Dedifferentiated amniotic fluid mesenchymal stem cell (primary cell): ENCODE data around the gene FGF5.
"Not testable (repeated sequence)": the region's sequence is repeated elsewhere in the genome, so short reads cannot be mapped to it uniquely, and the experiment has no call there.

Experiments
- DNase-seq: peaks from one replicate; pipeline ENCODE4 v3.0.0-alpha.2; 2016; ENCODE audit errors: extremely low spot score

Gene FGF5

GRCh38 chr4:80254114-80254513 is 12.3 kb upstream of the FGF5 start:
- no peak for DNase-seq

DNA sequence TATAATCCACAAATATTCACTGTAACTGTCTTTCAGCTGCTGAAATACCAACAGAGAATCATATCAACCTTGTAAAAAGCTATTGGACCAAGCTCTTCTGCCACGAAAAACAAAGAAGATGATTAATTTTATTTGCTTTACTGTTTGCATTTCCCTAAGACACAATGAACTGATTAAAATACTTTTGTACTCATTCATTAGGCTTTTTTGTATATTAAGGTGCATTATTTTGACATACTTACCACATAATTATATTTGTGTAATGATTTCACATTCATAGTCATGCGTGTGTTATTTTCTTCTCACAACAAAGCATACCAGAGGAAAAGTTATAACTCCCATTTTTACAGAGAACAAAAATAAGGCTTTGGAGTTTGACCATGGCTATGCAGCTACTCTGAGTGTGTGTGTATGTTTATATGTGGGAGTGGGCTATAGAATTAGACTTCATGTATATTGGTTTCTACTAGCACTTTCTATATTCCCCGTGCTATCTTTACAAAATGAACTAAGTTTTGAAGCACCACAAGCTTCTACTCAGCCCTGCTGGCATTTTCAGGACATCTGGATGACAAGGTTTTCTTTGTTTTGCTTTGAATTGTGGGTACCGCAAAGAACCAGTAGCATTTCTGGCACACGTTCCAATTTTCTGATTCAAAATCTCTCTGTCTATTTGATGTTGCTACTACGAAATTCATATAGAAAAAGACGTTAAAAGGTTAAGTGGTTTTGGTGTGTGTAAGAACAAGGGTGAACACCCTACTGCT is 11.0 kb upstream of the FGF5 start:
- no peak for DNase-seq

- DNase-seq = no peak
These were observed 8.6 kb upstream of the FGF5 start for GRCh38 chr4:80257851-80258250.

GRCh38 chr4:80259012-80259411 is 7.5 kb upstream of the FGF5 start:
- no peak for DNase-seq

- no peak for DNase-seq
These were observed 6.6 kb upstream of the FGF5 start for GRCh38 chr4:80259817-80260216.

DNA sequence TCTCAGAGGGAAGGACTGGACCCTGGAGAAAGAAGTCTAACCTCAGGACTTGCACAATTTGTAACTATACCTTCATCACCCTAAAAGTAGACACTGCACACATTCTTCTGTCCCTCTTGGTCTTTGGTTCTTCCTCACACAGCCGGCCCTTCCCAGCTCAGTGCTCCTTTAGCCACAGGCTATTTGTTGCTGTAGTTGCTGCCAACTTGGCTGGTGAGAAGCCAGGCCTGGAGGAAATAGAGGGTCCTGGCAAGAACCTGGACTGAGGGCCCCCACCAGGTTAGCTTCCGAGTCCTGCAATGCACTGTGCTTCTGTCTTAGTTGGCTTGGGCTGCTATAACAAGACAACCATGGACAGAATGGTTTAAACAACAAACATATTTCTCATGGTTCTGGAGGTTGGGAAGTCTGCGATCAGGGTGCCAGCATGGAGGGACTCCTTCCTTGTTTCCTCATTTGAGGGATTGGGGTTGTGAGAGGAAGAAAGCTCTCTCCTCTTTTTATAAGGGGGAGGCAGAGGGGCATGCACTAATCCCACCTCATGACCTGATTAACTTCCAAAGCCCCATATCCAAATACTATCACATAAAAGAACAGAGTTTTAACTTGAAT is 4.4 kb upstream of the FGF5 start:
- DNase-seq = no peak

- DNase-seq = no peak
These were observed 2.7 kb upstream of the FGF5 start for GRCh38 chr4:80263541-80264351.

- no peak for DNase-seq
These were observed 2.2 kb upstream of the FGF5 start for GRCh38 chr4:80264352-80264647.

- DNase-seq = no peak
These were observed 1.6 kb upstream of the FGF5 start for GRCh38 chr4:80264825-80265224.

- peak; percentile 79 for DNase-seq
These were observed 752 bp upstream of the FGF5 start for GRCh38 chr4:80265571-80266252.

DNA sequence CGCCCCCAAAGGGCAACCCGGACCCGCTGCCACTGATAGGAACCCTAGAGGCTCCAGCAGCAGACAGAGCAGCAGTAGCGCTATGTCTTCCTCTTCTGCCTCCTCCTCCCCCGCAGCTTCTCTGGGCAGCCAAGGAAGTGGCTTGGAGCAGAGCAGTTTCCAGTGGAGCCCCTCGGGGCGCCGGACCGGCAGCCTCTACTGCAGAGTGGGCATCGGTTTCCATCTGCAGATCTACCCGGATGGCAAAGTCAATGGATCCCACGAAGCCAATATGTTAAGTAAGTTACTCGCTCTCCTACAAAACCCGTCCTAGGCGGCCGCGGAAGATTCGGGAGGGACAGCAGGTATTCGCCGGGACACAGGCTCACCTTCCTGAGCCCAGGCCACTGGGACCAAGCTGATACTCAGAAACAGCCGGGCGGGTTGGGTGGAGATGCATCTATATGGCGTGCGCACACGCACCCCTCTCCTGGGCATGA is 477 bp downstream of the FGF5 start:
- no peak for DNase-seq

- DNase-seq = peak; percentile 39
These were observed 1.8 kb downstream of the FGF5 start for GRCh38 chr4:80268081-80268823.

DNA sequence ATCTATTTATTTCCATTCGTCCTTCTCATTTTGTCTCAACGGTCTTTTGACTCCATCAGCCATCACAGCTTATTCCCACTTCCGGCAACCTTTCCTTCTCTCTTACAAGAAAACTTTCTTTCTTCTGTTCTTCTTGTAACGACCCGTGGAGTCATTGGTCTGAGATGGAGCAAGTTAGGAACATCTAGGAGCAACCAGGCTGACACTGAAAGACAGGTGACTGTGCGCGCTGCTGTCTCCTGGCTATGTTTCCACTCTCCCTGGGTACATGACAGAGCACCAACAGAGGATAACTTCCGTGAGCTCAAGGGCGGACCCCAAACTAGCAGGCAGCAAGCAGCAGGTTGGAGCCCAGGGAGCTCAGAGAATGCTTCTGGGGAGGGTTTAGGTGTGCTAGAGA is 2.5 kb downstream of the FGF5 start:
- no peak for DNase-seq

- no peak for DNase-seq
These were observed 3.9 kb downstream of the FGF5 start for GRCh38 chr4:80270321-80270720.

- DNase-seq = no peak
These were observed 4.4 kb downstream of the FGF5 start for GRCh38 chr4:80270868-80271267.

GRCh38 chr4:80271801-80272200 is 5.3 kb downstream of the FGF5 start:
- no peak for DNase-seq

DNA sequence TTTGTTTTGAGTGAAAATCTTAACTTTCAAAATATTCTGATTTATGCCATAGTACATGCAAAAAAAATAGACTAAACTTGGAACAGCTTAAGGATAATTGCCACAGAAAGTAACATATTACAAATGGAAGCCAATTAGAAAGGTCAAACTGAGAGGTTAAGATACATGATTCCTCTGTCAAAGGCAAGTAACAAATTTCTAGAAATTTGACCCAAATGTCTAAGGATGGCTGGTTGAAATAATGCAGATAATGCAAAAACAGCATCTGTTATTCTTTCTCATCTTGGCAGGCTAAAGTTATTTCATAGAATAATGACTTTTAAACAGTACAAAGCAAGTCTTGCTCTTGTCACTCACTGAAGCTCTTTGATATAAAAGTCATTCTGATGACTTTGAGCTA is 10.5 kb downstream of the FGF5 start:
- DNase-seq = no peak

- no peak for DNase-seq
These were observed 13.3 kb downstream of the FGF5 start for GRCh38 chr4:80279751-80280150.

DNA sequence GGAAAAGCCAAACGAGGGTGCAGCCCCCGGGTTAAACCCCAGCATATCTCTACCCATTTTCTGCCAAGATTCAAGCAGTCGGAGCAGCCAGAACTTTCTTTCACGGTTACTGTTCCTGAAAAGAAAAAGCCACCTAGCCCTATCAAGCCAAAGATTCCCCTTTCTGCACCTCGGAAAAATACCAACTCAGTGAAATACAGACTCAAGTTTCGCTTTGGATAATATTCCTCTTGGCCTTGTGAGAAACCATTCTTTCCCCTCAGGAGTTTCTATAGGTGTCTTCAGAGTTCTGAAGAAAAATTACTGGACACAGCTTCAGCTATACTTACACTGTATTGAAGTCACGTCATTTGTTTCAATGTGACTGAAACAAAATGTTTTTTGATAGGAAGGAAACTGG is 20.0 kb downstream of the FGF5 start:
- DNase-seq = no peak

- not testable (repeated sequence) for DNase-seq
These were observed 24.2 kb downstream of the FGF5 start for GRCh38 chr4:80290665-80291064.

DNA sequence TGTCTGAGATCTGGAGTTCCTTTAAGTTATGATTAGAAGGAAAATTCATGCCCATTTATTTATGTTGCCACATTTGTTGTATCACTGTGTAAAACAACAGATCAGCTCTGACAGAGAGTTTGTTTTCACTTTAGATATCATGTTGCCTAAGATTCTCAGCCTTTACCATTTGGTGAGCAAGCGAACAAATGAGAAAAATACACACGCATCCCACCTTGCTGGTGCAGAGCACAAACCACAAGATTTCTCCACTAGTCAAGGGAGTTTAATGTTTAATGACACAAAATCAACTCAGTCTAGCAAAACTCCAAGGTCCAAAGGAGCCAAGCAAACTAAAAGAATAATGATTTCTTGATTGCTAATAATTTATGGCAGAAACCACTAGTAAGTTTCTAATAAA is 27.7 kb downstream of the FGF5 start:
- no peak for DNase-seq

DNA sequence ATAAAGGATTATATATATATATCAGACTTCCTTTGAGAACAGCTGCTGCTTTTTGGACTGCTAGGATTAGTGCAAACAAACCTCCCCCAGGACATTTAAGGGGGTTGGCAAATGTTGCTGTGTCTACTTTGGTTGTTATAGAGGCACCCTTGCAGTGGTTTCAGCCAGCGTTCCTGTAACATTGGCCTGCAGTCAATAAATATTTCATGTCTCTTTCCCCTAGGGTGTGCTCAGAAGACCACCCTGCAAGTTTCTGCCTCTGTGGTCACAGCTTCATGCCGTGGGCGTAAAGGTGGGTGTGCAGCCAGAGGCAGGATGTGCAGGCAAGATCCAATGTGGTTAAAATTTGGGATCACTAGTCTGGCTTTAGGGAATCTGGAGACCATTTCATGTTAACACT is 28.9 kb downstream of the FGF5 start:
- DNase-seq = no peak
